ENCODE data around the gene HLA-DPA1. TPM values are rescaled to one million over a fixed set of nuclear protein-coding genes. Genes with fewer than 3 reads are reported as not detected.

HLA-DPA1 gene
- total RNA-seq, 4 donors from 2014 or later, result 15.4 to 172 (median 67.6) TPM

DNA sequence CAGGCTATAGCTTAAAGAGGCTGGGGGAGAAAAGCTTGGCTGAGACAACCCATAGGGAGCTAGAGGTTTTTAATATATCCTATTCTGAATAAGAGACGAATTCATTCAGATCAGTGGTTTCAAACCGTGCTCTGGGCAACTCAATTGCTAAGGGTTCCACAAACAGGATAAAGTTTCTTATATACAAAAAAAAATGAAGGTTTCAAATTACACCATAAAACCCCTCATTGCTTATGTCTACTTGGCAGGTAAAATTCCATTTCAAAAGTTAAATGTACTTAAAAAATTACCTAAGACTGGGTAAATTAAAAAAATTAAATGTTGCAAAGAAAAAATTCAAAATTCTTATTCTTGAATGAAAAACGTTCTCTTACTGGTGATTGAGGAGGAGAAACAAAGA lies 5.0 kb upstream of the HLA-DPA1 start:
- Histone ChIP-seq H3K4me1 (peaks cover 4 to 18% of the 10 kb centered on the region in 2 donors), H3K36me3 (no peaks in the 10 kb centered on the region), H3K27ac (no peak overlapping the region), H3K9me3 (no peaks in the 10 kb centered on the region), H3K4me3 (replicated peaks in 1 of 3) (no peak overlapping the region), H3K27me3 (no peaks in the 10 kb centered on the region)
- WGBS, 2 donors, result 70 to 89% methylated on average over 3 of the region's 3 CpGs
- intact Hi-C loops (cut with DNase I), result loop anchor here (5.0 kb wide), 1 partner anchor 66 kb away; no protein-coding TSS in a partner anchor
- no peak for DNase-seq
- TF ChIP-seq POLR2A (IDR thresholded peaks at IDR 0.05), result no peak
- TF ChIP-seq, protein P1, sequence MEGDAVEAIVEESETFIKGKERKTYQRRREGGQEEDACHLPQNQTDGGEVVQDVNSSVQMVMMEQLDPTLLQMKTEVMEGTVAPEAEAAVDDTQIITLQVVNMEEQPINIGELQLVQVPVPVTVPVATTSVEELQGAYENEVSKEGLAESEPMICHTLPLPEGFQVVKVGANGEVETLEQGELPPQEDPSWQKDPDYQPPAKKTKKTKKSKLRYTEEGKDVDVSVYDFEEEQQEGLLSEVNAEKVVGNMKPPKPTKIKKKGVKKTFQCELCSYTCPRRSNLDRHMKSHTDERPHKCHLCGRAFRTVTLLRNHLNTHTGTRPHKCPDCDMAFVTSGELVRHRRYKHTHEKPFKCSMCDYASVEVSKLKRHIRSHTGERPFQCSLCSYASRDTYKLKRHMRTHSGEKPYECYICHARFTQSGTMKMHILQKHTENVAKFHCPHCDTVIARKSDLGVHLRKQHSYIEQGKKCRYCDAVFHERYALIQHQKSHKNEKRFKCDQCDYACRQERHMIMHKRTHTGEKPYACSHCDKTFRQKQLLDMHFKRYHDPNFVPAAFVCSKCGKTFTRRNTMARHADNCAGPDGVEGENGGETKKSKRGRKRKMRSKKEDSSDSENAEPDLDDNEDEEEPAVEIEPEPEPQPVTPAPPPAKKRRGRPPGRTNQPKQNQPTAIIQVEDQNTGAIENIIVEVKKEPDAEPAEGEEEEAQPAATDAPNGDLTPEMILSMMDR (IDR thresholded peaks at IDR 0.05), result no peak

DNA sequence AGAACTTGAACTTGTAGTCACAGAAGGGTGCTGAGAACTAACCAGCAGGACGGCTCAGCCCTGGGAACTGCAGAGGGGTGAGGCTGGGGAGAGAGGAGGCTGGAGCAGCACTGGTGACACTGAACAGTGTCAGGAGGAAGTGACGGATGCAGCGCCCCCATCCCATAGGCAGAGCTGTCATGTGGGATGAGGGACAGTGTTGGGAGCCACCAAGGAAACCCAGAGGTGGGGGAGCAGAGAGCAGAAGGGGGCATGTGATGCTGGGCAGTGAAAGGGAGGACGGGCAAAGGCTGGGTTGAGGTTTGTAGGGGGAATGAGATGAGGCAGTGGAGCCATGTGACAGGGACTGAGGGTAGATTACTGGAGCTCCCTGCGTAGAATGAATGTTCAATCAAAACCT lies 4.5 kb upstream of the HLA-DPA1 start:
- Histone ChIP-seq H3K27me3 (no peaks in the 10 kb centered on the region), H3K4me3 (replicated peaks in 1 of 3) (no peak overlapping the region), H3K36me3 (no peaks in the 10 kb centered on the region), H3K27ac (no peak overlapping the region), H3K9me3 (no peaks in the 10 kb centered on the region), H3K4me1 (peaks cover 4 to 18% of the 10 kb centered on the region in 2 donors)
- DNase-seq, result no peak
- WGBS, 2 donors, result 75 to 83% methylated on average over 5 of the region's 5 CpGs
- TF ChIP-seq POLR2A (IDR thresholded peaks at IDR 0.05), result no peak
- intact Hi-C loops (cut with DNase I), result loop anchor here (5.0 kb wide), 1 partner anchor 66 kb away; no protein-coding TSS in a partner anchor

DNA sequence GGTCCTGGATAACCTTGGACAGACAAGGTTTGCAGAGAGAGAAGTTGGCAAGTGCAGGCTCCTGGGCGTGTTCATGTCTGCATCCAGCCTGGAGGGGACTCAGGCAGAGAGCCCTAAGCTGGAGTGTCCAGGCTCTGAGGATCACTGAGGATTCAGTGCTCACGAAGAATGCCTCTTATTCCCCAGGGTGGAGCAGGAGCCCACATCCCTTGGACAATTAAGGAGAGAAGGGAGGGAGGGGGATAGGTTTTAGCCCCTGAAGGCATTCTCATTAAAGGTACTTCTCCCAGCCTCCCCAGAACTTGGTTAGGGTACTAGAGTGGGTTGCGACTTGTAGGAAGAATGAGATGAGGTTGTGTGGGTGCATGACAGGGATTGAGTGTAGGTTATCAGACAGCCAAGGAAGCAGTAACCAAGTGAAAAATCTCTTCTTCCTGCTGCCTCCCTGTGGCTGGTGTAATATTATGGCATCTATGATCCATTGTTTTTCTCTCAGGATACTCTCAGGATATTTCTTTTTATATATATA lies 3.0 kb upstream of the HLA-DPA1 start:
- Histone ChIP-seq H3K9me3 (no peaks in the 10 kb centered on the region), H3K36me3 (no peaks in the 10 kb centered on the region), H3K27me3 (no peaks in the 10 kb centered on the region), H3K4me3 (replicated peaks in 1 of 3) (peak overlapping the region in 1 of 3 donors; percentile 23), H3K27ac (peak overlapping the region in 2 of 3 donors; percentile 44 to 66), H3K4me1 (peaks cover 4 to 14% of the 10 kb centered on the region in 2 donors)
- intact Hi-C loops (cut with DNase I), result loop anchor here (5.0 kb wide), 1 partner anchor 64 kb away; no protein-coding TSS in a partner anchor
- DNase-seq, result no peak
- TF ChIP-seq, protein P1 (IDR thresholded peaks at IDR 0.05), result no peak
- TF ChIP-seq POLR2A (IDR thresholded peaks at IDR 0.05), result no peak
- WGBS, 2 donors, result 62 to 73% methylated on average over 3 of the region's 3 CpGs

DNA sequence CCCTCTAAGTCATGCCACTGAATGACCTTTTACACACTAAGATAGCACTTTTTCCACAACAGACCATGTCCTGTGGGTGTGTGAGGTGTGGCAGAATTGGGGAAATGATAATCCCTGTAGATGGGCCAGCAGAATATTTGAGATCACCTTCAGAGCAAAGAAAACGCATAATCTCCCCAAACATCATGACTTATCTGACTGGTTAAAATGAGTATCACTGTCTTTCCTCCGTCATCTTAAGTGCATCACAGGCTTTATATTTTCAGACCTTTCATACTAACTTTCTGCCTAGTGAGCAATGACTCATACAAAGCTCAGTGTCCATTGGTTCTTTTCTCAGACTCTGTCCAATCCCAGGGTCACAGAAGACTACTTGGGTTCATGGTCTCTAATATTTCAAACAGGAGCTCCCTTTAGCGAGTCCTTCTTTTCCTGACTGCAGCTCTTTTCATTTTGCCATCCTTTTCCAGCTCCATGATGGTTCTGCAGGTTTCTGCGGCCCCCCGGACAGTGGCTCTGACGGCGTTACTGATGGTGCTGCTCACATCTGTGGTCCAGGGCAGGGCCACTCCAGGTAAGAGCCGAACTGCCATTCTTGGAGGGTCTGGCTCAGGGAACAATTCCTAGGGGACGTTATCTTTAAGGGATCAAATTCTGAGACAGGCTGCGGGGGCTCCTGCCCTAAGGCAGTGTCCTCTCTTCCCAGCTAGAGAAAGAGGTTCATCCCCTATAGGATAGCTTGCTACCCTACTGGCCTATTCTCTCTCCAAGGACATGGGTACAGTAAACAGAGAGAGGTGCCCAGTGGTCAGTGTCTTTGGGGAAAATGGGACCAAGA lies 2.3 kb upstream of the HLA-DPA1 start, which contains the start of gene HLA-DPB1:
TSS of gene HLA-DPB1 (plus strand) at position 423 of the 838 bp plus-strand sequence. CDS start at position 475, 52 bp downstream.
- peak within 1 kb of the TSS in 1 of 3 donors; percentile 23 for H3K4me3 ChIP-seq (replicated peaks in 1 of 3)
- WGBS, 2 donors, result 63 to 67% methylated on average over 10 of the region's 10 CpGs

DNA sequence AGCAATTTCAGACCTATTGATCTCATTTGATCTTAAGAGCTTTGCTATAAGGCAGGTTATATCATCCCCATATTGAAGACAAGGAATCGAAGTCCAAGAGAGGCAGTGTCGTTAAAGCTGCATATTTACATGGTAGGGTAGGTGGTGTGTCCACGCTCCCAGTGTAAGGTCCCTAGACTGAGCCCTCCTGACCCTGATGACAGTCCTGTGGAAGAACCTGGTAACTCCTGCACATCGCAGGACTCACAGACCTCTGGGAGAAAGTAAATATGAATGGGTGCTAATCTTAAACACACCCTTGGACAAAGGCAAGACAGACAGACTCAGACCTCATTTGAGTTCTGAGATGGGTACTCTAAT lies 1.7 kb upstream of the HLA-DPA1 start:
- no peak for DNase-seq
- Histone ChIP-seq H3K9me3 (no peaks in the 10 kb centered on the region), H3K4me3 (replicated peaks in 1 of 3) (no peak overlapping the region), H3K27me3 (no peaks in the 10 kb centered on the region), H3K4me1 (peaks cover 4 to 6% of the 10 kb centered on the region in 2 donors), H3K36me3 (no peaks in the 10 kb centered on the region), H3K27ac (peak overlapping the region; percentile 12 to 66 (median 44))
- TF ChIP-seq, protein P1 (IDR thresholded peaks at IDR 0.05), result no peak
- TF ChIP-seq POLR2A (IDR thresholded peaks at IDR 0.05), result no peak
- intact Hi-C loops (cut with DNase I), result loop anchor here (5.0 kb wide), 1 partner anchor 63 kb away; no protein-coding TSS in a partner anchor
- WGBS, 2 donors, result 83 to 90% methylated on average over 4 of the region's 4 CpGs

More for the DNA sequence above, 2.3 kb upstream of the HLA-DPA1 start, which contains the start of gene HLA-DPB1:
- intact Hi-C loops (cut with DNase I), result loop anchor here (5.0 kb wide), 1 partner anchor 63 kb away; no protein-coding TSS in a partner anchor
- no peaks in the 10 kb centered on the region for H3K36me3 ChIP-seq
- peaks cover 4 to 7% of the 10 kb centered on the region in 2 donors for H3K4me1 ChIP-seq
- no peaks in the 10 kb centered on the region for H3K27me3 ChIP-seq
- DNase-seq, result no peak
- TF ChIP-seq POLR2A (IDR thresholded peaks at IDR 0.05), result peak in 1 of 2 donors; percentile 27
- TF ChIP-seq, protein P1 (IDR thresholded peaks at IDR 0.05), result no peak
- no peaks in the 10 kb centered on the region for H3K9me3 ChIP-seq
- H3K27ac ChIP-seq, result peak within 1 kb of the TSS; percentile 12 to 66 (median 44)
